Measurements from ENCODE around the gene MTCH1.
A peak's percentile ranks its signal among the peaks of the same experiment; 100 is the strongest.
"Not testable (repeated sequence)": the region's sequence is repeated elsewhere in the genome, so short reads cannot be mapped to it uniquely, and the experiment has no call there.

Gene MTCH1

GRCh38 chr6:36954262-36954931 lies 31.6 kb downstream of the MTCH1 start, which contains the start of gene PI16:
Gene PI16, plus strand, starts transcription at chr6:36954738. Its CDS starts 23 bp downstream, at chr6:36954761.
- DNase-seq (ENCODE audit: low read depth) = no peak

- DNase-seq (ENCODE audit: low read depth) = no peak
These were observed 32.1 kb downstream of the MTCH1 start for GRCh38 chr6:36953931-36954261.

- DNase-seq (ENCODE audit: low read depth) = no peak
These were observed 36.4 kb downstream of the MTCH1 start for GRCh38 chr6:36949636-36950035.

GRCh38 chr6:36949076-36949475 lies 36.9 kb downstream of the MTCH1 start:
- DNase-seq (ENCODE audit: low read depth) = not testable (repeated sequence)

- DNase-seq (ENCODE audit: low read depth) = no peak
These were observed 38.2 kb downstream of the MTCH1 start for GRCh38 chr6:36947570-36948351.

- DNase-seq (ENCODE audit: low read depth) = no peak
These were observed 39.5 kb downstream of the MTCH1 start for GRCh38 chr6:36946526-36946925.

- DNase-seq (ENCODE audit: low read depth) = no peak
These were observed 40.7 kb downstream of the MTCH1 start for GRCh38 chr6:36945301-36945700.

- DNase-seq (ENCODE audit: low read depth) = no peak
These were observed 41.3 kb downstream of the MTCH1 start for GRCh38 chr6:36944650-36945049.

GRCh38 chr6:36942329-36942728 lies 43.7 kb downstream of the MTCH1 start:
- not testable (repeated sequence) for DNase-seq (ENCODE audit: low read depth)

GRCh38 chr6:36941561-36941960 lies 44.4 kb downstream of the MTCH1 start:
- not testable (repeated sequence) for DNase-seq (ENCODE audit: low read depth)

- DNase-seq (ENCODE audit: low read depth) = no peak
These were observed 46.0 kb downstream of the MTCH1 start for GRCh38 chr6:36940027-36940426.

- DNase-seq (ENCODE audit: low read depth) = not testable (repeated sequence)
These were observed 47.0 kb downstream of the MTCH1 start for GRCh38 chr6:36939005-36939404.

GRCh38 chr6:36938536-36938935 lies 47.5 kb downstream of the MTCH1 start:
- peak; percentile 35 for DNase-seq (ENCODE audit: low read depth)

GRCh38 chr6:36937896-36938295 lies 48.1 kb downstream of the MTCH1 start:
- no peak for DNase-seq (ENCODE audit: low read depth)

- DNase-seq (ENCODE audit: low read depth) = no peak
These were observed 49.2 kb downstream of the MTCH1 start for GRCh38 chr6:36936824-36937223.

GRCh38 chr6:36934901-36935300 lies 51.1 kb downstream of the MTCH1 start:
- DNase-seq (ENCODE audit: low read depth) = no peak

- no peak for DNase-seq (ENCODE audit: low read depth)
These were observed 52.5 kb downstream of the MTCH1 start for GRCh38 chr6:36933519-36933918.

GRCh38 chr6:36933102-36933501 lies 52.9 kb downstream of the MTCH1 start:
- peak; percentile 45 for DNase-seq (ENCODE audit: low read depth)

- no peak for DNase-seq (ENCODE audit: low read depth)
These were observed 55.5 kb downstream of the MTCH1 start for GRCh38 chr6:36930483-36930882.

GRCh38 chr6:36929607-36930006 lies 56.4 kb downstream of the MTCH1 start:
- peak; percentile 43 for DNase-seq (ENCODE audit: low read depth)

- DNase-seq (ENCODE audit: low read depth) = no peak
These were observed 56.8 kb downstream of the MTCH1 start for GRCh38 chr6:36929152-36929551.

GRCh38 chr6:36928547-36928918 lies 57.5 kb downstream of the MTCH1 start:
- no peak for DNase-seq (ENCODE audit: low read depth)

GRCh38 chr6:36927691-36928546 lies 58.1 kb downstream of the MTCH1 start:
- DNase-seq (ENCODE audit: low read depth) = no peak
